GM21526 (cell line): ENCODE data around the gene ETV2.

Source experiments
- ATAC-seq: cut with Tn5 transposase; IDR thresholded peaks from one replicate; pipeline ENCODE4 v1.9.1; 2021; ENCODE audit warnings: moderate library complexity; ENCODE audit not compliant: unreplicated experiment, low FRiP score

Gene ETV2

GRCh38 chr19:35623327-35624010 lies 18.1 kb upstream of the ETV2 start:
- no peak for ATAC-seq

DNA sequence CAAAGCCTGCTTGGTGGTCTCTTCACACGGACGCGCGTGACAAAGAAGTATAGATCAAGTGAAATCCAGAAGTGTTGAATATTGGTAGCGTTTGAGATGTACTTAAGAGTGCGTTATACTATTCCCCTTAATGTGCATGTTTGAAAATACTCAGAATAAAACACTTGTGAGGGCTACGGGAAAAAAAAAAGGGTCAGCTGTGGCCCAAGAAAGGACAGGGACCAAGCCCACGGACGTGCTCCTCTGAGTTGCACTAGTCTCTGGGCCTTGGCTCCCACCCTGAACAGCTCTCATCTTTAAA lies 13.3 kb upstream of the ETV2 start:
- ATAC-seq, result no peak

DNA sequence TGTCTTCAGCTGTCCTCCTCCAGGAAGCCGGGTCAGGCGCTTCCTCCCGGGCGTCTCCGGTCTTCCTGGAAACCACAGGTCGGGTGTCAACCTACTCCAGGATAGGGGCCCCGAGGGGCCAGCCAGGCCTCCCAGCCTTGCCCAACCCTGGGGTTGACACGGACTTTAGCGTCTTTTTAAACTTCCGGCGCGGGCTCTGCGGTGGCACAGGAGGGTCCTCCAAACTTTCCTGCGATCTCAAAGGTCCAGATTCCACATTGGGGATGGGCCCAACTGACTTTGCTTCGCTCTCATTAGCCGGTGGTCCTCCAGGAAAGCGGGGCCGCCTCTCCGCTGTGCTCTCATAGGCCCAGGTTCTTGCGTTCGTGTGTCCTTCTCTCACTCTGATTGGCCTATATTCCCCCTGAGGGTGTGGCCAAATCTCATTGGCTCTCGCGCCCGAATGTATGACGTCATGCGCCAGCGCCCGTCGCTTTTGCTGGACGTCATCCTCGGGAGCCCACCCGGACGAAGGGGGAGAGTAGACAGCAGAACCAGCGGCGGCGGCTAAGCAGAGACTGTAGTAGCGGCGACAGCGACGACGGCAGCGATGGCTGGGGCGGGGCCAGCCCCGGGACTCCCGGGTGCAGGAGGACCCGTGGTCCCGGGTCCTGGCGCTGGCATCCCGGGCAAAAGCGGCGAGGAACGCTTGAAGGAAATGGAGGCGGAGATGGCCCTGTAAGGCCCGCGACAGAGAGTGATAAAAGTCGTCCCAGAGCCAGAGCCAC lies 12.8 kb upstream of the ETV2 start, which contains the start of gene RBM42:
RBM42 (plus strand) TSS at position 472 of the 767 bp plus-strand sequence; CDS start at position 590, 118 bp downstream.
- peak; percentile 88 for ATAC-seq

DNA sequence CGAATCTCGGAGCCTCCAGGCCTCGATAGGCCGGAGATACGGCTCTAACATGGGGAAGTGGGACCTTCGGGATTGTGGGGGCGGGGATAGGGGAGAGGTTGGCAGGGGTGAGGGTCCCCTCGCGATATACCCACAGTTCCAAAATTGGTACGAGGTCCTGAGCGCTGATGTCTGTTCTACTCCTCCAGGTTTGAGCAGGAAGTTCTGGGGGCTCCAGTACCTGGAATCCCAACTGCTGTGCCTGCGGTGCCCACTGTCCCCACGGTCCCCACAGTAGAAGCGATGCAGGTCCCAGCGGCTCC lies 12.3 kb upstream of the ETV2 start:
- no peak for ATAC-seq

- no peak for ATAC-seq
These were observed 7.7 kb upstream of the ETV2 start for GRCh38 chr19:35633727-35634440.

GRCh38 chr19:35636651-35637050 lies 4.9 kb upstream of the ETV2 start:
- no peak for ATAC-seq

DNA sequence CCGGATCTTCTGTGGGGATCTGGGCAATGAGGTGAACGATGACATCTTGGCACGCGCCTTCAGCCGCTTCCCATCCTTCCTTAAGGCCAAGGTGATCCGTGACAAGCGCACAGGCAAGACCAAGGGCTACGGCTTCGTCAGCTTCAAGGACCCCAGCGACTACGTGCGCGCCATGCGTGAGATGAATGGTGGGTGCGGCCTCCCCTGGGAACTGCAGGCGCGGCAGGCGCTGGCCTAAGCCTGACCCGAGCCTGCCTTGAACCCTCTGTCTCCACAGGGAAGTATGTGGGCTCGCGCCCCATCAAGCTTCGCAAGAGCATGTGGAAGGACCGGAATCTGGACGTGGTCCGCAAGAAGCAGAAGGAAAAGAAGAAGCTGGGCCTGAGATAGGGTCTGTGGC lies 4.4 kb upstream of the ETV2 start:
- no peak for ATAC-seq

GRCh38 chr19:35639321-35639639 lies 2.3 kb upstream of the ETV2 start:
- ATAC-seq, result no peak

DNA sequence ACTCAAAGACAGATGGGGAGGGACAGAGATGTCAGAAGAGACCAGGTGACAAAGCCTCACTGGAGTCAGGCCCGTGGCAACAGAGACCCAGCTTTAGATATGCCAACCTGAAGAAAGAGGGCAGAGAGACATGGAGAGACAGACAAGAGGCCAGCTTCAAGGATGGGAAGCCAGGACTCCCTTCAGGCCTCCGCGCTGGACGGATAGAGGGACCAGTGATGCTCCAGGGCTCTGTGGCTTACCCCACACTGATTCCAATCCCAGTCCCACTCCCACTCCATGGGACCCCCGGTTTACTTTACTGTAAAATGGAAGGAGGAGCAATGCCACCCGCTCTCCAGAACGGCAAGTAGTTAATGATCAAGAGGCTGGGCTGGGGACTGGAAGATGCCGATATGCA lies 1.7 kb upstream of the ETV2 start:
- ATAC-seq, result no peak

- no peak for ATAC-seq
These were observed 767 bp downstream of the ETV2 start for GRCh38 chr19:35642312-35642711.

GRCh38 chr19:35642798-35643254 lies 1.3 kb downstream of the ETV2 start:
- no peak for ATAC-seq

DNA sequence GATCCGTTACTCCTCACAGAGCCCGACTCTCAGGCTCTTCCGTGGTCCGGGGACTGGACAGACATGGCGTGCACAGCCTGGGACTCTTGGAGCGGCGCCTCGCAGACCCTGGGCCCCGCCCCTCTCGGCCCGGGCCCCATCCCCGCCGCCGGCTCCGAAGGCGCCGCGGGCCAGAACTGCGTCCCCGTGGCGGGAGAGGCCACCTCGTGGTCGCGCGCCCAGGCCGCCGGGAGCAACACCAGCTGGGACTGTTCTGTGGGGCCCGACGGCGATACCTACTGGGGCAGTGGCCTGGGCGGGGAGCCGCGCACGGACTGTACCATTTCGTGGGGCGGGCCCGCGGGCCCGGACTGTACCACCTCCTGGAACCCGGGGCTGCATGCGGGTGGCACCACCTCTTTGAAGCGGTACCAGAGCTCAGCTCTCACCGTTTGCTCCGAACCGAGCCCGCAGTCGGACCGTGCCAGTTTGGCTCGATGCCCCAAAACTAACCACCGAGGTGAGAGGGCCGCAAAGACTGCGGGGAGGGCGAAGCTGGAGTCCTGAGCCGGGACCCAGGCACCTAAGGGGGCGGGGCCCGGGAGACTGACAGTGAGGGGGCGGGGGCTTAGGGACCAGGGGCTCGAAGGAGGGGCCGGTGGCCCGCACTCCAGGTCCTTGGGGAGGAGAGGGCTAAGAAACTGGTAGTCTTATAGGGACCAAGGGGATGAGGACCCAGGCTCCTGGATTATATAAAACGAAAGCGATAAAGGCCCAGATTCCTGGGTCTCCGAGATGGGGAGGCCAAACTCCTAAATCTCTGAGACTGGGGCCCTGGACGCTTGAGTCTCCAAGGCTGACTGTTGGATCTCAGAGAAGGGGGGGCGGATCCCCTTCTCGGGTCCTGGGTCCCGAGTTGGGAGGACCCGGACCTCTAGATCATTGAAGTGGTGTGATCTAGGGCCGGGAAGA lies 2.0 kb downstream of the ETV2 start:
- peak; percentile 33 for ATAC-seq

- peak; percentile 65 for ATAC-seq
These were observed 2.9 kb downstream of the ETV2 start for GRCh38 chr19:35644206-35644986.

DNA sequence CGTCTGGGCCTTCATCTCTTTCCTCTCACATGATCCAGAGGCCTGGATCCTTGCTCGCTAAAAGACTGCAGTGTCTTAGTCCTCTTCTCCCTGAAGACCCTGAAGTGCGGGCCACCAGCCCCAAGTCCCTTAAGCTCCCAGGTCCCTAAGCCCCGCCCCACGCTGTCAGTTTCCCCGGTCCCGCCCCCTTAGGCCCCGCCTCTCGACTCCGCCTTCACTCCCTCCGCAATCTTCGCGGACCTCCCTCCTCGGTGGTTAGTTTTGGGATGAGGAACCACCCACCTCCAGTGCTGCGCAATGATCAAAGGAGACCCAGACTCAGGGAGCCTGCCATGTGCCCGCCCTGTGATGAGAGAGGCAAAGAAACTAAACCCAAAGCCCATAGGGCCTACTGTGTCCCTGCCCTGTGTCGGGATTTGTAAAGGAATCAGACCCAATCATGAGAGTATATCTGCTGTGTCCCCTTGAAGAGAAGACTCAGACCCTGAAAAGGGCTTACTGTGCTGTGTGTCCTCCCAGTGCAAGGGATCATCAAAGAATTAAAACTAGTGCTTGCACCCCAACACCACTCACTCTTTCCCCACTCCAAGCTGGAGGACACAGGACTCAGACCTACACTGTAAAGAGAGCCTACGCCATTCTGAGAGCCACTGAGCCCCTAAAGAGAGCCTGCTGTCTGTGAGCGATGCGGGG lies 3.6 kb downstream of the ETV2 start:
- no peak for ATAC-seq

- no peak for ATAC-seq
These were observed 4.4 kb downstream of the ETV2 start for GRCh38 chr19:35645680-35646511.

DNA sequence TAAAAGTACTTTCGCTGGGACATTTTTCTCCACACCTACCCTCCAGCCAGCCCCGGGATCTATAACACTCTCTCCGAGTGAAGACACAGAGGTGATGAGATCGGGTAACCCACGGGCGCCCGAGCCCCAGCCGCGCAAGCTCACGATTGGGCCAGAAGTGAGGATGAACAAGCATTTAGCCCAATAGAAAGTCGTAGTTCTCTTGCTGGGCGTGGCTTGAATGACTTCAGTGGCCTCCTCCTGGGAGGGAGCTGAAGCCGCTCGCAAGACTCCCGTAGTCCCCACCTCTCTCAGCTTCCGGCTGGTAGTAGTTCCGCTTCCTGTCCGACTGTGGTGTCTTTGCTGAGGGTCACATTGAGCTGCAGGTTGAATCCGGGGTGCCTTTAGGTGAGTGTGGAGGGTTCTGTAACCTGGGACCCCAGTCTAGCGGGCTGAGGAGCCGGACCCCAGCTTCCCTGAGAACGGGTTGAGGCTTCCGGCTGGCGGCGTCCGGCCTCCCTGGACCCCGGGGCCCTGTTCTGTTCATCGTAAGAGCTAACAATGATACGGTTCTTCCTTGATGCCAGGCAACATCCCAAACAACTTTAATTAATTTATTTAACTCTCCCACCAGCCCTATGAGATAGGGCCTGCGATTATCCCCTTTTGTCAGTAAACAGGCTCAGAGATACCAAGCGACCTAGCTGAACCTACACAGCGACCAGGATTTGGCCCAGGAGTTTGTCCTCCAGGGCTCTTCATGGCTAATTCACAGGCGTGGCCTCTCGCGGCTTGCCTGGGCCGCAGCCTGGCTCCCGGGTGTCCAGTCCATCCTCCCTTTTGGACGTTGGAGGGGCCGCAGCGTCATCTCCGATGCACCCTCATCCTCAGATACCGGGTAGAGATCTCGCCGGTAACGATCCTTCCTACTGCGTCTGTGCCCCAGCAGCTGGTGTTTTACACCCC lies 6.7 kb downstream of the ETV2 start, which contains the start of gene COX6B1:
COX6B1 (plus strand) TSS at position 307 of the 945 bp plus-strand sequence. CDS start 2,921 bp downstream, outside the sequence.
- no peak for ATAC-seq

GRCh38 chr19:35650581-35650980 lies 9.0 kb downstream of the ETV2 start:
- ATAC-seq, result no peak
